Ammon's horn (tissue), 1 donor: ENCODE results near the gene PRDM16.
A peak's percentile ranks its signal among the peaks of the same experiment; 100 is the strongest.

Source experiments
- DNase-seq: peaks from one replicate; pipeline ENCODE4 v3.0.0-alpha.2; 2016; ENCODE audit warnings: low spot score

Gene PRDM16

DNA sequence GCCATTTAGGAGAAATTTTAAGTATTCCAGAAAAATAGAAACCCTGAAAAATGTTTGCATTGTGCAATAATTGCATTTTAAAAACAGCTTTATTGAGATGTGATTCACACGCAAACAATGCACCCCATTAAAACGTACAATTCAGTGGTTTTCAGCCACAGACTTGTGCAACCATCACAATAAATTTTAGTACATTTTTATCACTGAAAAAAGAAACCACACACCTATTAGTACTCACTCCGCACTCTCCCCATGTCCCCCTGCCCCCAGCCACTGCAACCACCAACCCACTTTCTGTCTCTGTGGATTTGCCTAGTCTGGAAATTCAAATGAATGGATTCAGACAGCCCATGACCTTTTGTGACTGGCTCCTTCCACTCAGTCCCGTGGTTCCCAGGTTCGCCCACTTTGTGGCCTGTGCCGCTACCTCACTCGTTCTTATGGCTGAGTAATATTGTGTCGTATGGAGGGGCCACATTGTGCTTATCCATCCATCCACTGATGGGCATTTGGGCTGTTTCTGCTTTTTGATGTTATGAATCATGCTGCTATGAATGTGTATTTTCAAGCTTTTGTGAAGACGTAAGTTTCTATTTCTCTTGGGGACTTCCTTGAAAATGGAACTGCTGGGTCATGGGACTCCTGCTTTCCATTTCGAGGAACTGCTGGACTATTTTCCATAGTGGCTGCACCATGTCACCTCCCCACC lies 237.7 kb downstream of the PRDM16 start:
- no peak for DNase-seq

DNA sequence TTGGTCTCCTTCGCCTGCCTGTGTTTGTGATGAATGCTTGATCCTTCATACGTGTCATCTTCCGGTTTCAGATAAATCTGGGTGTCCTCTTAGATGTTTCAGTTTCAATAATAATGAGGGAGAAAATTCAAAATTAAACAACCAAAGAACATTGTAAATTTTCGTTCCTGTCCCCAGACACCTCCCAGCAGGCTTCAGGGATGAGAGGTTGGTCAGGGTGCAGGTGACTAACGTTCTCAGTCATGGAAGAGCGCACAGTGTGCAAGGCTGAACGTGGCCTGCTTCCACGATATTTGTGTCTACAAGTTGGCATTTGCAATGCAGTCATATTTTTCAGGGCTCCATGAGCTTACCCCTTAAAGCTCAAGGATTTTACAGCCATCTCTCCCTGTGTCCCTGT lies 238.4 kb downstream of the PRDM16 start:
- no peak for DNase-seq

DNA sequence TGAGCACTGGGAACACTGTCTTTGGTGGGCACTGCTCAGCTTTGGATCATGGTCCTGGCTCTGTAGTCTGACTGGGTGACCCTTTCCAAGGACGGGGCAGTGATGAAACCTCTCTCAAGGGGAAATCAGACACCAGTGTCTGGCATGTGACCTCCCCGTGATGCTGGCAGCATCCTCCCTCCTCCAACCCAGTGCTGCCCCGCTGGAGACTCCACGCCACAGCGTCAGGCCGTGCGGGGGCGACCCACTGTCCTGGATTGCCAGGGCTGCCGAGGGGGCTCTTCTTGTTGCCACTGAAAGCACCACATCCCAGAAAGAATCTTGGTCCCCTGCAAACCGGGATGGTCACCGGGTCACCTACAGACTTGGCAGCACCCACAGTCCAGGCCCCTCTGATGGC lies 239.1 kb downstream of the PRDM16 start:
- DNase-seq, result no peak

- DNase-seq, result no peak
Observed at GRCh38 chr1:3310718-3311400, 241.9 kb downstream of the PRDM16 start.

DNA sequence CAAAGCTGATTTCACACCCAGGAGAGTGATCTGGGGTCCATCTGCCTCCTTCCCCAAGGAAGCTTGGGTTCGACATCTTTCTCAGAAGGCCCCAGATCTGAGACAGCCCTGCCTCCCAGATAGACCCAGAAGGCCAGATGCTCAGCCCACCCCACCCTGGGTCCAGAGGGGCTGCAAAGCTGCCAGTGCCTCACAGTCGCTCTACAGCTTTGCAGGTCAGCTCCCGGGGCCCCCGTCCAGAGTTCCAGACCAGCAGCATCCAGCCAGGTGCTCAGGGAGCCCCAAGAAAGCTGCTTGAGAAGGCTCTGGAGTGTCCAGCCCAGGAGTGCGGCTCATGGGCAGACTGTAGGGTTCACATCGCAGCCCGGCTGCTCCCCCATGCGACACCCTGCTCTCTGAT lies 242.7 kb downstream of the PRDM16 start:
- DNase-seq, result no peak

- DNase-seq, result no peak
Observed at GRCh38 chr1:3312310-3312897, 243.4 kb downstream of the PRDM16 start.

DNA sequence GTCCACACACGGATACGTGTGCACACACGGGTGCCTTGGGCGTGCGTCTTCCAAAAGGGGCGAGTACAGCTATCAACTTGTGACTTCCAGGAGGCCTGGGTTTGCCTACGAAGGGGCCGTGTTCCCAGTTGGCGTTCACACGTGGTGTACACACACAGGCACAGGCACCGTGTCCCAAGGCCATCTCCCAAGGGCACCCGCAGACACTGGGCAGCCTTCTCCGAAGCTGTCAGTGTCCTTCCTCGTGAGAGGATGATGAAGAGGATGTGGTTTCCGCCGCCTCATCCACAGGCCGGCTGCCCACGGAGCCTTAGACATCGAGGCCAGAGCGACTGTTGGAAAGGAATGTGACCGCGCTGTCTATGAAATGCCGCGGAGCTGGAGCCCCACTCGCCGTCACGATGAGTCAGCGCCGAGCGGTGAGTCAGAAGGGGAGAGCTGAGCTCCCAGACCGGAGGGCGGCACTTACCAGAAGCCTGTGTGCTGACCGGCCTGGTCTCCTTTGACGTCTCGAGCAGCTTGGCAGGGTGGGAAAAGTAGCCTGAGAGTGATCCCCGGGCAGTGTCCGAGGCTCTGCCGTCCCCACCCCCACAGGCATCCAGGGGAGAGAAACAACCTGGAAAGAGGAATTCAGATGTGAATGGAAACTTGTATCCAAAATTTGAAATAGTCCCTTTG lies 244.0 kb downstream of the PRDM16 start:
- DNase-seq, result peak; percentile 70

GRCh38 chr1:3313576-3313950 lies 244.6 kb downstream of the PRDM16 start:
- DNase-seq, result peak; percentile 85

- DNase-seq, result no peak
Observed at GRCh38 chr1:3314491-3315381, 245.7 kb downstream of the PRDM16 start.

DNA sequence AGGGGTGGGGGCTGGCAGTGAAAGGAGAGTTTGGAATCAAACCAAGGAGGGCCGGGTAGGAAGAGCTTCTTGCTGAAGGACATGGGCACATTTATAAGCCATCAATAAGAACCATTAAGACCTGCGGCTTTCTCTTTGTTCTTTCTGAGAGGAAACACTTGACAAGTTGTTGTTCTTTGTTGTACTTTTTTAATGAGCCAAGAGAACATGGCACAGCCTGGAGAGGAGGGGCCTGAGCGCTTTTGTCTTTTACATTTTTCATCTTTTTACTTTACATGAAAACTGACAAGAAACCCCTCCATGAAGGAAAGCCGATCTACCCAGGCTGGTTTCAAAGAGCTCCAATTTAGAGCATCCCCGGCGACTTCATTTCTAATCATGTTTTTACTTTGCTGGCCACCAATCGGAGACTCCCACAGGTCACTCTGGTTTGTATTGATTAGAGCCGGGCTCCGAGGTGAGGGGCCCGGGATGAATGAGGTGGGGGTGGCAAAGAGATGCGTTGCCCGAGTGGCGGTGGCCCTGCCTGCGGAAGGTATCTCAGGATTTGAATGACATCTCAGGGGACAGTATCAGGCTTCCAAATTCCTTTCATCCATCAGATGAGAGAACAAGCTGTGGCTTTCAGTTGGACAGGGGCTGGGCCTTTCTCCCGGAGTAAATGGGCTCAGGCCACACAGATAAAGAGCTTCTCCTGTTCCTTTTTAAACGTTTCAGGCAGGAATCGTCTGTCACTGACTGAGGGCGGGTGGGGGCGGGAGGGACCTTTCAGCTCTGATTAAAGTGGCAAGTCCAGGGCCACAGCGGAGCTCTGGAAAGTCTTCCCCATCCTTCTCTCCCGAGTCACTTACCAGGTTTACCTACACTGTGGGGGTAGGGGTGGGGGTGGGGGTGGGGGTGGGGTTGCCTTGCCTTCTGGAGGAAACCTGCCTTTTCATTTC lies 246.7 kb downstream of the PRDM16 start:
- DNase-seq, result no peak

DNA sequence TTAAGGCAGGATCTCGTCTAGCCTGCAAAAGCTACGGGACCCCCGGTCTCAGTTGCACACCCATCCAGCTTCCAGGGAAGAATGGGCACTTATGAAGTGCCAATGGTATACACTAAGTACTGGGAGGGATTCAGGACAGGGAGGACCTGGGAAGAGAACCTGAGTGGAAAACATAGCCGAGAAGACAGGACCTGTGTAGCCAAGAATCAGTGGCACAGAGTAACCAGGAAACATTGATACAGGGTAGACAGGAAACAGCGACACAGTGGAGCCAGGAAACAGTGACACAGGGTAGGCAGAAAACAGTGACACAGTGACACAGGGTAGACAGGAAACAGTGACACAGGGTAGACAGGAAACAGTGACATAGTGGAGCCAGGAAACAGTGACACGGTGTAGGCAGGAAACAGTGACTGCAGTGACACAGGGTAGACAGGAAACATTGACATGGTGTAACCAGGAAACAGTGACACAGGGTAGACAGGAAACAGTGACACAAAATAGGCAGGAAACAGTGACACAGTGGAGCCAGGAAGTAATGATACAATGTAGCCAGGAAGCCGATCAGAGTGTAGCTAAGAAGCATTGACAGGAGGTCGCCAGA lies 247.4 kb downstream of the PRDM16 start:
- DNase-seq, result no peak

DNA sequence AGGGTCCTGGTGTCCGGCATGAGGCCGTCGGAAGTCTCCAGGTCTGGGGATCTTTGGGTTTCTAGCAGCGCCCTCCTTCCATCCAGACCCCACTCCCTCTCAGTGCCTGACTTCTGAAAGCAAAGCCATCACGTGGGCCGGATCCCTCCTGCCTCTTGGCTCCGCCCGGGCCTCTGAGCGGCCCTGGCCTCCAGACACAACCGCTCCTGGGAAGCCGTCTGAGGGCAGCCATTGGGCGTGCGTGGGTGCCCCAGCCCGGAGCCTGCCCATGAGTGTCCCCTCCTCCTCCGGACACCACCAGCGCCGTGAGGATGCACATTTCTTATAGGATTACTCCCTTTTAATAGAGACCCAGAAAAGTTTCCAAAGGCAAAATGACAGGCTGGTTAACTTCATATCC lies 248.5 kb downstream of the PRDM16 start:
- no peak for DNase-seq

- no peak for DNase-seq
Observed at GRCh38 chr1:3318329-3318728, 249.3 kb downstream of the PRDM16 start.

- DNase-seq, result peak; percentile 37
Observed at GRCh38 chr1:3319874-3320245, 250.9 kb downstream of the PRDM16 start.

DNA sequence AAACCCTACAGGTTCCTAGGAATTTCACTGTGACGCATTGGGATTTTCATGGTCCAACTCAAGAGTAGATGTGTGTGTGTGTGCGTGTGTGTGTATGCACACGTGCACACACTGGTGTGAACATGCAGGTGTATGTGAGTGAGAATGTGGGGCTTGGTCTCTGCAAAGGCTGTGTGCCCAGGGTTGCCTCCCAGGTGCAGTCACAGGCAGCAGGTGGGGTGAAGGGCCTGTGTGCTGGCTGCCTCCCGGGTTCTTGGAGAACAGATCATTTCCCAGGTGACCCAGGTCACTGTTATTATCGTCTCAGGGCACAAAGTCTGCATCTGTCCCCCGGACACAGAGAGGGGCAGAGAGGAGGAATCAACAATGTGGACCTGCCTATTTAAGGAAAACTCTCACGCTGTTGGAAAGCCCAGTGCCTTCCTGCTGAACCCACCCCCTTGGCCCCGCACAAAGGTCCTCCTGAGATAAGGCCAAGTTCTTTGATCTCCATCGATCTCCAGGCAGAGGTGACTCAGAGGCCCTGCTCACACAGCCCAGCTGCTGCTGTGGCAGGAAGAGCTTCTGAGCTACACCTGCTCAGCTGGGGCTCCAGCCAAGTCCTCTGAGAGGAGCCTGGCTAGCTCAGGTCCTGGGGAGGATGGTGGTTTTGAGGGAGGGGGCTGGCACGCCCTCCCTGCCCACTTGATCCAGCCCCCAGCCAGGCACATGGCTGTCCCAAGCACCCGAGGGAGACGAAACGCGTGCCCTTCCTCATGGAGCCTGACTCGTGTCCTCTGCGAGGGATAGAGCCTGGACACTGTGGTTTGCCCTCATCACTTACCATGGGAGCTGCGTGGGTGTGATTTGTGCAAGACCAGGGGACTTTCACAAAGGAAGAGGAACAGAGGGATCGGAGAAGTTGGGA lies 251.5 kb downstream of the PRDM16 start:
- DNase-seq, result no peak

- no peak for DNase-seq
Observed at GRCh38 chr1:3321559-3322449, 252.8 kb downstream of the PRDM16 start.

GRCh38 chr1:3322450-3323020 lies 253.5 kb downstream of the PRDM16 start:
- DNase-seq, result no peak
